HG02798 (cell line): ENCODE data around the gene LRMDA.

ENCODE experiments used
- ATAC-seq: cut with Tn5 transposase; IDR thresholded peaks from one replicate; pipeline ENCODE4 v1.9.1; 2021; ENCODE audit warnings: mild to moderate bottlenecking; ENCODE audit not compliant: unreplicated experiment, poor library complexity

Gene LRMDA

DNA sequence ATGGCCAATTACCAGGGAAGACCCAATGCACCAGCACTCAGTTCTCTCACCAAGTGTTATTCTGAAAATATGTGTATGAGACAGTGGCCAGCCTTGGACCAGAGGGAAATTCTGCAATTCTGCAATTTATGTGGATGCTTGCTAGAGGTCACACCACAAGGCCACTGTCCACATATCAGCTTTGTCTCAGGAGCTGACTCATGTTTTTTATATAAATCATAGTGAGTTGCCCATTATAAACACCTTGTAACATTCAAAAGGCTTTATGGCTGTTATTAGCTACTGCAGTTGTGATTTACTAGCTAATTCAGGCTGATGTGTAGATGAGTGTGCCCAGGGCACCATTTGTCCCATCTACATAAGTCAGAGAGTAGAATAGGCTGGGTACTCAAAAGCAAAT, 649.0 kb downstream of the LRMDA start:
- ATAC-seq: no peak

DNA sequence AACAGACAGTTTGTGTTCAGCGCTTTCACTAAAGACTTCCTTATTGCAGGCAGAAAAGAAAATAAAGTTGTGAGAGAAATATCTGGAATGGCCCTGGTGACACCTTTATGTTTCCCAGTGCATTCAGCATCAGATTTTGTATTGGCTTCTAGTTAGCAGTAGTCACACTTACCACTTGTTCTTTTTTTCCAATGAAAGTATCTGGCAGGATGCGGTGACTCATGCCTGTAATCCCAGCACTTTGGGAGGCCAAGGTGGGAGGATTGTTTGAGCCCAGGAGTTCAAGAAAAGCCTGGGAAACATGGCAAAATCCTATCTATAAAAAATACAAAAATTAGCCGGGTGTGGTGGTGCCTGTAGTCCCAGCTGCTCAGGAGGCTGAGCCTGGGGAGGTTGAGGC, 649.6 kb downstream of the LRMDA start:
- no peak for ATAC-seq

DNA sequence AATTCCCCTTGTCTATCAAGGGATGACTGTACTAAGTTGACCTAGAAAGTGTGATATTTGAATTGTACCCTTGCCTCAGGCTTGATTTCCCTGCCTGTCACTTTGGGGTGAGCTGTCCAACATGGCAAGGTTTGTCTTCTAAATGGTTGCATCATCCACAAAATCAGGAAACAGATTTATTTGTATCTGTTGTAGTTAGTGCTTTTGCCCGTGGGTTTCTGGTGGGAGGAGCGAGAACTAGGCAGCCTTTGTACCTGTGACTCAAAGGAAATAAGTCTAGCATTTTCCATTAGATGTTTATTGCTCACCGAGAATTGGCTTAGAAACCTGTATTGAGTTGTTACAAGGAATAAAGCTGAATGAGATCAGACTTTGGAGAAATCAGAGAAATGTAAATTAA, 650.8 kb downstream of the LRMDA start:
- no peak for ATAC-seq

DNA sequence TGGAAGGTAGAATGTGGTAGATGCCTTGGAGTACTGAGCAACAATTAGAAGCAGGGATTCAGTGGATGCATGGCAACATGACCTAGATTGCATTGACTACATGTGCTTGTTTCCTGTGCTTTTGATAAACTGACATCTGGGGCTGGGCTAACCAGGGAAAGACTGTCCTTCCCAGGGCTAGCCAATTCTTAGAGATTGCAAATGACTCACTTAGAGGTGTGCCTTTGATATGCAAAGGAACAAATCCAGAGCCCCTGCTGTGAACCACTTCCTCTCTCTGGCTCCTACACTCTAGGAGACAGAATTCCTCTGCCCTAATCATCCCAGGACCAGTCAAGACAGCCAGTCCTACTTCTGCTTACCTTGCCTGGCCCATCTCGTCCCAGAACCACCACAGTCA, 651.5 kb downstream of the LRMDA start:
- ATAC-seq: no peak

DNA sequence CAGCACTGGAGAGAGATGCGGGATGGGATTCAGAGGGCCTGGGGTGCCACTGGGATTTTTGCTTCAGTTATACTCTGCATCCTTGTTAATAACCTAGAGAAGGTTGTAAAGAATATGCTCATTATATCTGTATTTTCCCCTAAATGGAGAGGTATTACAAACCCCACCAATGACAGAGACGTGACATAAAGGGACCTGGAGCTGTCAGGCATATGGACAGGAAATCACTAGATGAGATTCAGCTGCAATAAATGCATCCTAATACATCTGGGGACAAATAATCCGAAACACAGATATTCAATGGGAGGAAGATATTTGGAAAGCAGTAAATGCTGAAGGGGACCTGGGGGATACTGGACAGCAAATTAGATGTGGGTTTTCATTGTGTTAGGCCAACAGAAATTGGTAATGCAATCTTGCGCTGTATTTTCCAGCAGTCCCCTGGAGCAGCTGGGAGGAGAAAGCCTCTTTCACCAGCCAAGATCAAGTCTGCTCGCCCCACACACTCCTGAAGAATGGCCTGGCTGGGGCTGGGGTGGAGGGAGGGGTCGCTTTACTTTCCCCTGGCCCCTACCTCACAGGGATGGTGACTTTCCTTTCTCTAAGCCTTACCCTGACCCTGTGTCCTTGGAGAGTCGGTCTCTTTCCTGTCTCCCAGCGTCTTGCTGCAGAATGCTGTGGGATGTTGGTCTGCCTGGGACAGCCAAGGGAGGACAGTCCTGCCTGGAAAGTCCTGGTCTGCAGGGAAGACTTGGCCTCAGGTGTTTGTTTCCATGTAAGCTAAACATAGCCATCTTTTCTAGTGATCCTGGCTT, 653.8 kb downstream of the LRMDA start:
- no peak for ATAC-seq

DNA sequence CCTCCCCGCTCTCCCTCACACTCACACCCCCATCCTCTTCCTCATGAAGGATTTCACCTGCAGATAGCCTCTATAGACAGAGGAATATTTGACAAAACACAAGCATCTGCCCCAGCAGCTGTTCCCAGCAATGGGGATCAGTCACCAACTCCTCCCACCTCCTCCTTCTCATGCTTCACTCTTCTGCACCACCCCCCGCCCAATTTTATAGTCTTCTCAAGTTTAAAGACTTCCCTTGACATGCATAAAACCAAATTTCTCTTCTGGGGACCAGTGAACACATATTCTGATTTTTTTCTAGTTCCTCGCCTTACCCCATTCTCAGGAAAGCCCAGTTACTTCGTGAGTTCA, 654.4 kb downstream of the LRMDA start:
- no peak for ATAC-seq

DNA sequence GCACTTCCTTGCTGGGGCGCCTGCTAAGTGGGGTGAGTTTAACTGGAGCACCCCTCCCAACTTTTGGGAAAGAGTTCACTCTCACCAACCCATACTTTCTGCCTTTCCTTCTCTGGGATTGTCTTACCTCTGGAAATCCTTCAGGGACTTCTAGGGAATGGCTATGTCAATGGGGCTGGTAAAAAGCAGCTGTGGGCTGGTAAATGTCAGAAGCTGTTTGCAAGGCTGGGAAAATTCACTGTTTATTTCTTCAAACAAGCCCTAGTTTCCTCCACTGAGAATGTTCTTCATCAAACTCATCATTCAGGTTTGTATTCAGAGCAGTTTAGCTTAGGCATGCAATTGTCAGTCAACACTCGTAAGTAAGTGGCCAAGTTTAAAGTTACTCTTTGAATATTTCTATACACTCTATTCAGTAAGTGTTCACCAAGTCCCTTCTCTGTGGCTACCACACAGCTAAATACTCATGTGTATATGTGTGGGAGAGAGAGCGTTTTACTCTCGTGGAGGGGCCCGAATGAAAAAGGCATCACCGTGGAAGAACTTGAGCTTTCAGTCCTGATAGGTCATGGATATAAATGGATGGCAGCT, 654.8 kb downstream of the LRMDA start:
- ATAC-seq: peak; percentile 17

DNA sequence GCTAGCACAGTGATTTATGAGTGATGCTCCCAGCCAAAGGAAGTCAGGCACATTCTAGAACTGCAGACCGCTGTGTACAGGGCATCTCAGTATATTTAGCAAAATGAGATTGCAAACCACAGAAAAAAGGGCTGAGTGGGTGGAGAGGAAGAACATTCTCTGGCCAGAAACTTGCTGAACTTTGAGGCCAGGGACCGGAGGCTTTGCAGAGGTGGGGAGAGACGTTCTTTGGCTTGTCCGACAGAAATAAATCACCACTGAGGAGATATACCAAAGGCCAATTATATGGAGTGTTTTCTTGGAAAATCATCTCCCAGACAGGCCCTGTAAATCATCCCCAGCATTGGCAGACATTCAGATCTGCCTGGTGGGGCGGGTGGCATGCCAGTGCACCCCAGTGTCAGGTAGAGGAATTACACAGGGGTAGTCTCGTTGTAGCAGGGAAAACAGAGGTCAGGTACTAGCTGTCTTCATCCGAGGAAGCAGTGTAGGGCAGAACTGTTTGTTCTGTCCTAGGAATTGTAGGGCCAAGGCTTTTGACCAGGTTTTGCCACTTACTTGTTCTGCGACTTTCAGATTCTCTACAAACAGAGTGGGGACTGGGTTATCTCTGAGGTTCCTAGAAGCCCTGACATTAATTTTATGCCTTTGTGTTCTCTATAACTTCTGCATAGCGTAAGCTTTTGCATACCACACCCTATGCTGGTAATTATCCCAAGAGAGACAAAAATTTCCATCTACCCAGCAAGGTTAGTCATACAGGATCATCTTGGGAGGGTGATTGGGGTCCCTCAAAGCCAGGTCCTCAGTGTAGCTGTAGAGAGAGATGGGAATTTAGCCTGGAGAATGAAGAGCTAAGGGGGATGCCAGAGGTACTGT, 655.6 kb downstream of the LRMDA start:
- peak; percentile 73 for ATAC-seq

DNA sequence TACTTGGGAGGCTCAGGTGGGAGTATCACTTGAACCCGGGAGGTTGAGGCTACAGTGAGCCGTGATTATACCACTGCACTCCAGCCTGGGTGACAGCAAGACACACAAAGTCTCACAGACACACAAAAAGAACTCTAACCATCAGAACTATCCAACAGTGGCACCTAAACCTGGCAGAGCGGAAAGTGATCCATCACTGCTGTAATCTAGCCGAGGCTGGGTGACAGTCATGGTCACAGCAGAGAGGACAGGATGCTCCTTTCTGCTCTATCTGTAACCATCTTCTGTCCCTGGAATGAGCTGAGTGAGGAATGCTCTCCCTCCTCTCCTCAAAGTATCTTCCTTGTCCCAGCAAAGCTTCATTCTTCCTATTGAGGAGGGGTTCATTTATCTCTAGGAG, 656.6 kb downstream of the LRMDA start:
- no peak for ATAC-seq

DNA sequence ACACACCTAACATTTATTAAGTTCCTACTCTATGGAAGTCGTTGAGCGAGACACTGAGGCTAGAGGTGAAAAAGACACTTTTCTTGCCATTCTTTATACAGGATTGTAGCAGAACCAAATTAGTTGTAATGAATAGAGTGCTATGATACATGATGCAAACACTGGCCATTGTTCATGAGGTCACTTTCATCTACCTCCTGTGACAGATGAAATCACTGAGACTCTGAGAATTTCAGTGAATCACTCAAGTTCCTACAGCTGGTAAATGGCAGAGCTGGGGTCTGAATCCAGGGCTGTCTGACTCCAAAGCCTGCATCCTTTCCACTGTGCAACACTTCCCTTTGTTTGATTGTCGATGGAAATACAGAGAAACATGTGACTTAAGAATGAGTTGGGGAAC, 657.6 kb downstream of the LRMDA start:
- ATAC-seq: no peak

DNA sequence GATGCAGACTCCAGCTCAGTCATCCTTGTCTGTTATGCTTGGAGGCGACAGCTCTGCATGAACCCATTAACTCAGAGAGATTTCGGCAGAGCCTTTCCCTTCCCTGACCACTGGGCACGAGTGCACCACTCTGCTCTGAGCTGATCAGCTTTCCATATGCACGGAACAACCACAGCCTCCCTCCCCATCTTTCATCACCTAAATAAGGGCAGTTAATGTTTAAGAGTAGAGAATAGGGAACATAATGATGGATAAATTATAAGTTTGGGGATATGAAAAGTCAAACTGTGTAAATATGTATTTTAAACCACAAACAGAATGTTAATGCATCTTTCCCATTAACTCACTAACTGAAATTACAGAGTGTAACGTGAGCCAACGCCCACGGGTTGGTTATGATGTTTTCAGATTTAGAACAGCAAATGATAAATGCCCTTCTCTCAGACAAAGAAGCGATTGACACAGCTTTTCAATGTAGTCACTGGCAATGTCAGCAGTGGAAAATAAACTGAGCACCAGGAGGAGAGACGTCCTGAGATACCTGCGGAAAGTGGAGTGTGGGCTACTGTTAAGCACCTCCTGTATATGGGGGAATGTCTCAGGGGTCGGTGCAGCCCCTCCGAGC, 658.2 kb downstream of the LRMDA start:
- ATAC-seq: no peak

DNA sequence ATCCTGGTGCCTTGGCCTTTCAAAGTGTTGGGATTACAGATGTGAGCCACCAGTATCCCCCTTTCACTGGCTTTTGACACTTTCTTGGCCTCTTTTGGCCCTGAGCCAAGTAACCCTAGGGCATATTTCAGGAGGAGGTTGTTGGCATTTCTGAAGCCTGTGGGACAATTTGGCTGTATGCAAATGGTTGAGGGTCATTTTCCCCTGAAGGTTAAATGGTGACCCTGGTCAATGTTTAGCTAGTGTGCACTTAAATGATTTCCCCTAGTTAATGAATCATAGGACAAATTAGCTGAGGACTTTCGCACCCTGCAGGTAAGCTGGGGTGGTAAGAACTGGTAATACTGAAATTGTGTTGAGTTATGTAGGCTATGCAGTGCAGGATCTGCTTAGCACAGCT, 660.5 kb downstream of the LRMDA start:
- no peak for ATAC-seq

DNA sequence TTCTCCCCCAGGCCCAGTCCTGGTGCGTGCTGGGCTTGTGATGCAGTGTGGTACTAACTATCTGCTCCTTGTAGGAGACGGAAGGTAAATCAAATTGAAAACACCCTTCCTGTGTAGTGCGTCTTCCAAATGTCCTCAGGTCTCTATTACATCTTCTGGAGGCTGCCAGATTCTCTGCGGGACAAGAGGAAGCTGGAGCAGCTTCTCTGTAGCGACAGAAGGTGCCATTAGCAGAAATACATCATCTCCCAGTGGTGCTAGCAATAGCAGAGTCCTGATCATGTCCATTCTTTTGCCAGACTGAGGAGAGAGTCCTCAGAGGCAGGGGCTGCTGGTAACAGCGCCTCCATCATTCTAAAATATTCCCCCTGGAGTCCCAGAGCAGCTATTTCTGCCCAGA, 675.2 kb downstream of the LRMDA start:
- ATAC-seq: no peak

DNA sequence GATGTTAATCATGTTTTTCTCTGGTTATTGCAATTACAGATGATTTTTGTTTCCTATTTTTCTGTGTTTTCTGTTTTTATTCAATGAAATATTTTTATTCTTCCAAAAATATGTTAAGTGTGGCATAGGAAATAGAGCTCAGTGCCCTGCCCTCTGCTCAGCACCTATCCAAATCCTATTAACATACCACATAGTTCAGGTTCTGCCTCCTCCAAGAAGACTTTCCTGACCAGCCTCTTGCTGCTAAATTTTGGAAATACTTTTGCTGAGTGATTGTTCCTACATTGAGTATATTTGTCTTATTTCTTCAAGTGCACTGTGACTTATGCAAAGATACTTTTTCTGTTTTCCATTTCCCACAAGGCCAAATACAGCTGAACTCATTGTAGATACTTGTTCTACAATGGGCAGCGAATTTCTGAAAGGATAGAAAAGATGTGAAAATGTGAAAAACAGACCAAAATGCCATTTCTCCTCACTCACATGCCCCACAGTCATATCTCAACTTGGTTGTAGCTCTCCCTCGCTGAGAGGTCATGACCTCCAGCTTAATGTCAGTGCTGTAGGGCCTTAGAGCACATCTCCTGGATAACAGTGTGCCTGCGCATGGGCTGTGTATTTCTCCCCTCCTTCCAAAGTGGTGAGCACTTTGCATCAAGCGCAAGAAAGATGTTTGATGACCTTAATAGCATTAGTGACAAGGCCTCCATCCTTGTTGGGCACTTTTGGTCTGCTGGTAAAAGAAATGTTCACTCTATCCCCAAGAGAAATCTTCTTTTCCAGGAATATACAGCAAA, 677.3 kb downstream of the LRMDA start:
- no peak for ATAC-seq

DNA sequence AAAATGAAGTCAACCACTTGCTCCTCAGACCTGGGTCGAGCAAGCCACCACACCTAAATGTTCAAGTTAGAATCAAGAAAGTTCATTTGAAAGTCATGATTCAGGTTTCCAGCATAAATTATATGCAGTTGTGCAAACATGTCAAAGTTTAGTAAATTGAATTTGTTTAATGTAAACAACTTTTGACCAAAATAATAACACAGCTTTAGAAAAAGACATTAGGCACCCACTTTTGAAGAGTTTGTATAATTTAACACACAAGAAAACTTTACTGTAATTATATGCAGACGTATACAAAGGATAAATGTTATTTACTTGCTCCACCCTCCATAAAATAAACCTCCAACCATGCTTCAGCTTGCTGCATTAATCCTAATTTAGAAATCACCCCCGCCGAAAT, 680.0 kb downstream of the LRMDA start:
- no peak for ATAC-seq

DNA sequence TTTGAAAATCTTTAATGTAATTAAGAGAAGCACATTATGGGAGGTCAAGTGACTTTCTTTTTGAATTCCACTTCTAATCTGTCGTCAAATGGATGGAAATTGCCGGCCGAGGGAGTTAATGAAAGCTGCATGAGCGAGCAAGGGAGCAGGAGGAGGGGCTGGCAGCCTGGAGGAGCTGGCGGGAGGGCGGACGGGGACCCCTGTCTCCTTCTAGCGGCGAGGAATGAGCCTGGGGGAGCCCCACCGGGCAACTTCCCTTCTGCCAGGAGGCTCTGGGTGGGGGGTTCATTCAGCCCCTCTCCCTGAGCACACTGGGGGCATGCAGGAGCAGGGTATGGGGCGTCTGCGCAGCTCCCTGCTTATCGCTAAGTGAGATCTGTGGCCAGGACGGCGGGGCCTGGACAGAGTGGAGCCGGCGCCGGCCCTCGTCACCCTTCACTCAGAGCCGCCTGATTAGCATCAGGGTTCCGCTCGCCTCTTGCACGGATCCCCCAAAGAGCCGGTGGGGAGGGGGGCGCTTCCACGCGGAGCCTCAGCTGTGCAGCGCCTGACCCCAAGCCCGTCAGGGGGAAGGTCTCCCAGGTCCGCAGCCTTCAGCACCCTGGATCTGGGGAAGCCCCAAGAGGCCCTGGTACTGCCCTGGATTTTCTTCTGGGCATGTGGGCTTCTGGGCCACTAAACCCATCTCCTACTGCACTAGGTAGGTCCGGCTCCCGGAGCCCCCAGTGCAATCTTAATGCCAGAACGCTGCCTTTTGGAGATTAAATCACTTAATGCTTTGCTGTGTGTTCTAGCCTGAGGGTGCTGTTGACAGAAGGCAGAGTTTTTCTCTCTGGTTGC, 680.8 kb downstream of the LRMDA start:
- no peak for ATAC-seq

DNA sequence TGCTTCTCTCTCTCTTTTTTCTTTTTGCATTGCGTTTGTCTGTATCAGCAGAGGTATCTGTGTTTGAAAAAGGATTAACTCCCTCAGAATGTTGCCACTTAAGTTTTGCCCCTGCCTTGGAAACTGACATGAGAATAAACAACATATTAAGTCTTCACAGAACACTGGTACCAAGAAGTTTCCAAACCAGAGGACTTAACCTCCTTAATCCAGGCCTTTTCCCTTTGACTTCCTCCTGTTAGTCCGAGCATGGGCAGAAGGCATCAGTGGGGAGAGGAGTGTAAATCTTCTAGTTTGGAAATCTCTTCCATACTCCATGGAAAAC, 681.4 kb downstream of the LRMDA start:
- no peak for ATAC-seq

DNA sequence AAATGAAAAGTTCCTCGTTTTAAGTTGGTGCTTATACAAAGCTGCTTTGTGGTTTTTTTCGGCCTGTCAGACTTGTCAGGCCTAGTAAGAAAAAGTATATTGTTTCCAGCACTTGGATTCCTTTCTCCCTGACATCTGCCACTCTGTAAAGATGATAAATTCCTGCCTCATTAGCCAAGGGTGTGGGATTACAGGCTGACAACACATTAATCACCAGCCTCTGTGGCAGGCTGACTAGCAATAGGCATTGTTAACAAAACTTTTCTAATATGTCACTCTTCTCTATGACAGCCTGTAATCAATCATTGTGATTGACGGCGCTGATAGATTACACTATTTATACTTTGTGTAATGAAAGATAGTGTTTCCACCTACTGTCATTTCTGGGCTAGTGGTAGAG, 682.5 kb downstream of the LRMDA start:
- ATAC-seq: no peak

DNA sequence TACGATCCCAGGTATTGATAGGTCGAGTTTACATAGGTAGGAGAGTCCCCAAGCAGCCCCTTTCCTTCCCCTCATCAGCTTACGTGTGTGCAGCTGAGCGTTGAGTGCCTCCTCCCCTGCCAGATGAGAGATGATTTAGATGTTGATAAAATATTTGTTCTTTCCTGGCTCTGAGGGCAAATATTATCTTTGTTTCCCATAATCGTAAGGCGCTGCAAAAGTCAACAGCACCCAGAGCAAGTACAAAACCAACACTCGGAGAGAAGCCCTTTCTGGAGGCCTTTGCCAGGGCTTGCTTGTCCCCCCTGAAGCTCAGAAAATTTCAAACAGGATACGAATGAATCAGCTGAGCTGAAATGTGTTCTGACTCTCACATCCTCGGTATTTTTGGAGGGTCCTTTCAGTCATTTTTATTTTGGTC, 683.2 kb downstream of the LRMDA start:
- ATAC-seq: no peak

DNA sequence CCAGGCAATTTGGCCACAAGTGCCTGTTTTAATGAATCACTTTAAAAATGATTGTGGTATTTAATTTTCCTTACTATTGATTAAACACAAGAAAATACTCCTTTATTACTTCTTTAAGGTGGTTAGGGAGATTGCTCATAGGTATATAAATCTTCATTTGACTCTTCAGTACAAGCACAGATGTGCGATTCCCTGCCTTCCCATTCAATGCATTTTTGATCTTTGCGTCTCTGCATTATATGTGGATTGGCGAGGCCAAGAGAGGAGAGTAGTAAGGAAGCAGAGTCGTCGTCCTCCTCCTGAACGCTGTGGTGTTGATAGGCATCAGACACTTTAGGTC, 683.7 kb downstream of the LRMDA start:
- ATAC-seq: no peak
